ENCODE data around the gene STUM. TPM values are rescaled to one million over a fixed set of nuclear protein-coding genes. Genes with fewer than 3 reads are reported as not detected.

The STUM gene
- total RNA-seq, 1 donor from 2014 or later, result 0.85 TPM

GRCh38 chr1:226574591-226575435, 26.2 kb downstream of the STUM start:
- Histone ChIP-seq H3K36me3 (no peaks in the 10 kb centered on the region), H3K4me3 (no peak overlapping the region), H3K27me3 (ENCODE audit: low read depth) (no peaks in the 10 kb centered on the region), H3K27ac (replicated peaks) (peak overlapping the region; percentile 23), H3K9me3 (replicated peaks) (no peaks in the 10 kb centered on the region), H3K4me1 (peaks cover 7% of the 10 kb centered on the region)
- DNase-seq, result no peak
- TF ChIP-seq, protein P1, sequence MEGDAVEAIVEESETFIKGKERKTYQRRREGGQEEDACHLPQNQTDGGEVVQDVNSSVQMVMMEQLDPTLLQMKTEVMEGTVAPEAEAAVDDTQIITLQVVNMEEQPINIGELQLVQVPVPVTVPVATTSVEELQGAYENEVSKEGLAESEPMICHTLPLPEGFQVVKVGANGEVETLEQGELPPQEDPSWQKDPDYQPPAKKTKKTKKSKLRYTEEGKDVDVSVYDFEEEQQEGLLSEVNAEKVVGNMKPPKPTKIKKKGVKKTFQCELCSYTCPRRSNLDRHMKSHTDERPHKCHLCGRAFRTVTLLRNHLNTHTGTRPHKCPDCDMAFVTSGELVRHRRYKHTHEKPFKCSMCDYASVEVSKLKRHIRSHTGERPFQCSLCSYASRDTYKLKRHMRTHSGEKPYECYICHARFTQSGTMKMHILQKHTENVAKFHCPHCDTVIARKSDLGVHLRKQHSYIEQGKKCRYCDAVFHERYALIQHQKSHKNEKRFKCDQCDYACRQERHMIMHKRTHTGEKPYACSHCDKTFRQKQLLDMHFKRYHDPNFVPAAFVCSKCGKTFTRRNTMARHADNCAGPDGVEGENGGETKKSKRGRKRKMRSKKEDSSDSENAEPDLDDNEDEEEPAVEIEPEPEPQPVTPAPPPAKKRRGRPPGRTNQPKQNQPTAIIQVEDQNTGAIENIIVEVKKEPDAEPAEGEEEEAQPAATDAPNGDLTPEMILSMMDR (IDR thresholded peaks at IDR 0.05; ENCODE audit: borderline replicate concordance), result no peak
- intact Hi-C loops (cut with micrococcal nuclease), result no loop called here

- Histone ChIP-seq H3K4me3 (no peak overlapping the region), H3K27me3 (ENCODE audit: low read depth) (no peaks in the 10 kb centered on the region), H3K4me1 (peaks cover 7% of the 10 kb centered on the region), H3K27ac (replicated peaks) (peak overlapping the region; percentile 23), H3K9me3 (replicated peaks) (no peaks in the 10 kb centered on the region), H3K36me3 (no peaks in the 10 kb centered on the region)
- intact Hi-C loops (cut with micrococcal nuclease), result no loop called here
- TF ChIP-seq, protein P1 (IDR thresholded peaks at IDR 0.05; ENCODE audit: borderline replicate concordance), result no peak
- DNase-seq, result no peak
Observed at GRCh38 chr1:226575436-226575720, 26.8 kb downstream of the STUM start.

- H3K4me1 ChIP-seq, result peaks cover 7% of the 10 kb centered on the region
- H3K27me3 ChIP-seq (ENCODE audit: low read depth), result no peaks in the 10 kb centered on the region
- H3K9me3 ChIP-seq (replicated peaks), result no peaks in the 10 kb centered on the region
- H3K4me3 ChIP-seq, result no peak overlapping the region
- DNase-seq, result no peak
- H3K27ac ChIP-seq (replicated peaks), result no peak overlapping the region
- intact Hi-C loops (cut with micrococcal nuclease), result no loop called here
- TF ChIP-seq, protein P1 (IDR thresholded peaks at IDR 0.05; ENCODE audit: borderline replicate concordance), result no peak
- H3K36me3 ChIP-seq, result no peaks in the 10 kb centered on the region
Observed at GRCh38 chr1:226575739-226576378, 27.3 kb downstream of the STUM start.

GRCh38 chr1:226576601-226577000, 28.0 kb downstream of the STUM start:
- Histone ChIP-seq H3K27ac (replicated peaks) (no peak overlapping the region), H3K4me1 (peaks cover 7% of the 10 kb centered on the region), H3K27me3 (ENCODE audit: low read depth) (no peaks in the 10 kb centered on the region), H3K9me3 (replicated peaks) (no peaks in the 10 kb centered on the region), H3K4me3 (no peak overlapping the region), H3K36me3 (no peaks in the 10 kb centered on the region)
- DNase-seq, result no peak
- TF ChIP-seq, protein P1 (IDR thresholded peaks at IDR 0.05; ENCODE audit: borderline replicate concordance), result no peak
- intact Hi-C loops (cut with micrococcal nuclease), result no loop called here

- TF ChIP-seq, protein P1 (IDR thresholded peaks at IDR 0.05; ENCODE audit: borderline replicate concordance), result no peak
- Histone ChIP-seq H3K9me3 (replicated peaks) (no peaks in the 10 kb centered on the region), H3K4me1 (peaks cover 7% of the 10 kb centered on the region), H3K27me3 (ENCODE audit: low read depth) (no peaks in the 10 kb centered on the region), H3K4me3 (no peak overlapping the region), H3K27ac (replicated peaks) (no peak overlapping the region), H3K36me3 (no peaks in the 10 kb centered on the region)
- intact Hi-C loops (cut with micrococcal nuclease), result no loop called here
- DNase-seq, result no peak
Observed at GRCh38 chr1:226577401-226578180, 29.0 kb downstream of the STUM start.
